DOHH2 (cell line): ENCODE measurements around the gene JCAD.

Source experiments
- H3F3A ChIP-seq: fragments of 200-600 bp; sonication (generic), shearing (Covaris generic); 2 replicates; pipeline ENCODE4 v1.6.0; 2016; ENCODE audit warnings: antibody characterized with exemption, mild to moderate bottlenecking; ENCODE audit not compliant: control insufficient read depth, insufficient read depth
- H3K27ac ChIP-seq: fragments of 200-600 bp; sonication (generic); 2 replicates; pipeline ENCODE4 v1.5.1; 2014; ENCODE audit warnings: low read depth, mild to moderate bottlenecking, low read length, moderate library complexity
- H3K27me3 ChIP-seq: fragments of 200-600 bp; sonication (generic); 2 replicates; pipeline ENCODE4 v1.6.1; 2014; ENCODE audit warnings: mild to moderate bottlenecking, low read length, mixed read lengths; ENCODE audit not compliant: control insufficient read depth
- H3K36me3 ChIP-seq: fragments of 200-600 bp; sonication (generic); 2 replicates; pipeline ENCODE4 v1.6.1; 2014; ENCODE audit warnings: mild to moderate bottlenecking, low read length, moderate library complexity, mixed read lengths; ENCODE audit not compliant: control insufficient read depth
- H3K4me1 ChIP-seq: fragments of 200-600 bp; sonication (generic); 2 replicates; pipeline ENCODE4 v1.6.1; 2014; ENCODE audit warnings: mild to moderate bottlenecking, low read length, mixed read lengths; ENCODE audit not compliant: control insufficient read depth
- H3K4me2 ChIP-seq: fragments of 200-600 bp; sonication (generic); 2 replicates; pipeline ENCODE4 v1.6.0; 2014; ENCODE audit warnings: mild to moderate bottlenecking, low read length, moderate library complexity
- H3K4me3 ChIP-seq: fragments of 200-600 bp; sonication (generic); 2 replicates; pipeline ENCODE4 v1.5.1; 2014; ENCODE audit warnings: mild to moderate bottlenecking, low read length, mixed read lengths
- H3K79me2 ChIP-seq: fragments of 200-600 bp; sonication (generic); 2 replicates; pipeline ENCODE4 v1.6.1; 2014; ENCODE audit warnings: mild to moderate bottlenecking, low read length, mixed read lengths; ENCODE audit not compliant: control insufficient read depth
- H3K9me2 ChIP-seq: fragments of 200-600 bp; sonication (generic); replicated peaks from 2 replicates; pipeline ENCODE4 v1.6.1; 2014; ENCODE audit warnings: mild to moderate bottlenecking, low read length, mixed read lengths; ENCODE audit not compliant: control insufficient read depth
- H3K9me3 ChIP-seq: fragments of 200-600 bp; sonication (generic); 2 replicates; pipeline ENCODE4 v1.6.1; 2014; ENCODE audit warnings: antibody characterized with exemption, low read length, mixed read lengths; ENCODE audit not compliant: control insufficient read depth, insufficient read depth
- H4K20me1 ChIP-seq: fragments of 200-600 bp; sonication (generic); 2 replicates; pipeline ENCODE4 v1.6.0; 2014; ENCODE audit warnings: low read depth, mild to moderate bottlenecking, antibody characterized with exemption, low read length, moderate library complexity; ENCODE audit not compliant: control insufficient read depth, insufficient read depth
- CTCF ChIP-seq: fragments of 200-600 bp; sonication (generic); IDR thresholded peaks from one replicate; pipeline ENCODE4 v1.5.1; 2014; ENCODE audit warnings: antibody characterized with exemption, mild to moderate bottlenecking, low read depth, low read length; ENCODE audit not compliant: poor library complexity, severe bottlenecking
- EZH2phosphoT487 ChIP-seq: fragments of 200-600 bp; sonication (generic); IDR thresholded peaks from 2 replicates; pipeline ENCODE4 v1.6.1; 2017; ENCODE audit warnings: borderline replicate concordance, mild to moderate bottlenecking, antibody characterized with exemption, low read length, moderate library complexity, mixed read lengths

Gene JCAD

GRCh38 chr10:30039988-30040387 is 19.4 kb downstream of the JCAD start:
- no peaks in the 10 kb centered on the region for H3K27me3 ChIP-seq
- TF ChIP-seq CTCF: no peak
- TF ChIP-seq EZH2phosphoT487: no peak
- H3K4me1 ChIP-seq: peaks cover 23% of the 10 kb centered on the region
- no peak overlapping the region for H3K27ac ChIP-seq
- no peaks in the 10 kb centered on the region for H4K20me1 ChIP-seq
- H3K4me3 ChIP-seq: no peak overlapping the region
- H3K4me2 ChIP-seq: no peak overlapping the region
- no peaks in the 10 kb centered on the region for H3F3A ChIP-seq
- H3K36me3 ChIP-seq: no peaks in the 10 kb centered on the region
- no peaks in the 10 kb centered on the region for H3K79me2 ChIP-seq
- H3K9me2 ChIP-seq: no peaks in the 10 kb centered on the region
- H3K9me3 ChIP-seq: no peaks in the 10 kb centered on the region

- H3K4me1 ChIP-seq: peaks cover 24% of the 10 kb centered on the region
- no peaks in the 10 kb centered on the region for H3K9me2 ChIP-seq
- H3K79me2 ChIP-seq: no peaks in the 10 kb centered on the region
- TF ChIP-seq CTCF (no peak), EZH2phosphoT487 (no peak)
- H3K9me3 ChIP-seq: no peaks in the 10 kb centered on the region
- no peak overlapping the region for H3K4me3 ChIP-seq
- H3F3A ChIP-seq: no peaks in the 10 kb centered on the region
- no peaks in the 10 kb centered on the region for H3K27me3 ChIP-seq
- H3K4me2 ChIP-seq: no peak overlapping the region
- no peak overlapping the region for H3K27ac ChIP-seq
- no peaks in the 10 kb centered on the region for H4K20me1 ChIP-seq
- H3K36me3 ChIP-seq: no peaks in the 10 kb centered on the region
Measured at GRCh38 chr10:30039567-30039966, 19.8 kb downstream of the JCAD start.

GRCh38 chr10:30038781-30039536 is 20.4 kb downstream of the JCAD start:
- no peaks in the 10 kb centered on the region for H3K9me3 ChIP-seq
- no peaks in the 10 kb centered on the region for H3K9me2 ChIP-seq
- H3K79me2 ChIP-seq: no peaks in the 10 kb centered on the region
- no peaks in the 10 kb centered on the region for H3F3A ChIP-seq
- no peaks in the 10 kb centered on the region for H3K27me3 ChIP-seq
- no peak overlapping the region for H3K4me2 ChIP-seq
- TF ChIP-seq CTCF (no peak), EZH2phosphoT487 (no peak)
- H3K4me1 ChIP-seq: peaks cover 28% of the 10 kb centered on the region
- no peaks in the 10 kb centered on the region for H3K36me3 ChIP-seq
- H3K4me3 ChIP-seq: no peak overlapping the region
- no peaks in the 10 kb centered on the region for H4K20me1 ChIP-seq
- no peak overlapping the region for H3K27ac ChIP-seq
